ENCODE data around the gene CSK. TPM values are rescaled to one million over a fixed set of nuclear protein-coding genes. Genes with fewer than 3 reads are reported as not detected.
A peak's percentile ranks its signal among the peaks of the same experiment; 100 is the strongest.

The CSK gene
- polyA plus RNA-seq, 1 of the 3 experiments (the other 2 are of a cell fraction), result 53.1 TPM

DNA sequence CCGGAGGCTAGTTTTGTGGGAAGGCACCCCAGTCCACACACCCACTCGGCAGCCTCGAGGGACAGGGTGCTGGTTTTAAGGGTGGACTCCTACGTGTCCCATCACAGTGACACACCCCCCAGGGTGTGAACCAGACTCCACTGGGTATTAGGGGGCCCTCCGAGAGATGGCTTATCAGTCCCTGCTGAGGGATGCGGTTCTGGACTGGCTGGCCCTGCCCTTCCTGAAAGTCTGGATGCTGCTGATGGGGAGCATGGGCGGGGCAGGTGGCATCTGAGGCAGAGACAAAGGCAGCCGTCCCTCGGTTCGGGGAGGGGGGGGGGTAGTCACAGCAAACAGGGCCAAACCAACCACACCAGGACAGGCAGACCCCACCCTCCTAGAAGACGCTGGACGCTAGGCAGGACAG is 62.0 kb downstream of the CSK start:
- H3K27ac ChIP-seq (ENCODE audit: low read depth in 2 of 2, low read length in 1 of 2), result peak overlapping the region; percentile 72 to 85; a peak in 3 of 4 replicates
- H2AFZ ChIP-seq (ENCODE audit: low read depth), result no peak overlapping the region
- WGBS (ENCODE audit: low lambda C conversion rate), result 94% methylated on average over 5 of the region's 12 CpGs
- H3K4me3 ChIP-seq (ENCODE audit: low read depth in 2 of 2, low read length in 1 of 2), result no peak overlapping the region; a peak in 1 of 4 replicates
- H4K20me1 ChIP-seq (ENCODE audit: insufficient read depth), result no peaks in the 10 kb centered on the region
- peak; percentile 42 for DNase-seq
- H3K9me3 ChIP-seq, result no peaks in the 10 kb centered on the region
- TF ChIP-seq EP300 (IDR thresholded peaks at IDR 0.05; ENCODE audit: borderline replicate concordance in 1 of 2, low read depth in 1 of 2, low read length in 1 of 2), result no peak
- TF ChIP-seq RAD21 (IDR thresholded peaks at IDR 0.05; ENCODE audit: low read length), result no peak
- TF ChIP-seq, protein P1, sequence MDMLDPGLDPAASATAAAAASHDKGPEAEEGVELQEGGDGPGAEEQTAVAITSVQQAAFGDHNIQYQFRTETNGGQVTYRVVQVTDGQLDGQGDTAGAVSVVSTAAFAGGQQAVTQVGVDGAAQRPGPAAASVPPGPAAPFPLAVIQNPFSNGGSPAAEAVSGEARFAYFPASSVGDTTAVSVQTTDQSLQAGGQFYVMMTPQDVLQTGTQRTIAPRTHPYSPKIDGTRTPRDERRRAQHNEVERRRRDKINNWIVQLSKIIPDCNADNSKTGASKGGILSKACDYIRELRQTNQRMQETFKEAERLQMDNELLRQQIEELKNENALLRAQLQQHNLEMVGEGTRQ (IDR thresholded peaks at IDR 0.05; ENCODE audit: borderline replicate concordance, low read depth, low read length), result no peak
- CTCF ChIA-PET, result interaction anchor here (0.6 to 10.8 kb wide), 23 partner anchors 9 to 151 kb away, joined by 3 to 95 read pairs (median 5); partner anchors contain the start of genes CSK, RPP25 and SCAMP5
- POLR2A ChIA-PET, result interaction anchor here (0.7 to 1.2 kb wide), 3 partner anchors 26 to 180 kb away, joined by 3 to 4 read pairs (median 3); partner anchors contain the start of gene PPCDC
- H3K9me2 ChIP-seq, result no peaks in the 10 kb centered on the region
- no peaks in the 10 kb centered on the region for H3F3A ChIP-seq (replicated peaks; ENCODE audit: insufficient read depth)
- no peaks in the 10 kb centered on the region for H3K79me2 ChIP-seq (ENCODE audit: insufficient read depth)
- peak overlapping the region; percentile 72 for H3K9ac ChIP-seq
- peaks cover 0 to 46% of the 10 kb centered on the region in 2 experiments for H3K36me3 ChIP-seq (replicated peaks in 1 of 2; ENCODE audit: control insufficient read depth in 1 of 2, insufficient read depth in 2 of 2, low read length in 1 of 2)
- peaks cover 0 to 23% of the 10 kb centered on the region in 2 experiments; a peak in 2 of 4 replicates for H3K4me1 ChIP-seq (ENCODE audit: control insufficient read depth in 1 of 2, insufficient read depth in 2 of 2, low read depth in 1 of 2, low read length in 1 of 2)
- H3K4me2 ChIP-seq, result peak overlapping the region; percentile 96; the same call in 1 of the 2 replicates
- no peaks in the 10 kb centered on the region for H3K27me3 ChIP-seq (ENCODE audit: insufficient read depth)

DNA sequence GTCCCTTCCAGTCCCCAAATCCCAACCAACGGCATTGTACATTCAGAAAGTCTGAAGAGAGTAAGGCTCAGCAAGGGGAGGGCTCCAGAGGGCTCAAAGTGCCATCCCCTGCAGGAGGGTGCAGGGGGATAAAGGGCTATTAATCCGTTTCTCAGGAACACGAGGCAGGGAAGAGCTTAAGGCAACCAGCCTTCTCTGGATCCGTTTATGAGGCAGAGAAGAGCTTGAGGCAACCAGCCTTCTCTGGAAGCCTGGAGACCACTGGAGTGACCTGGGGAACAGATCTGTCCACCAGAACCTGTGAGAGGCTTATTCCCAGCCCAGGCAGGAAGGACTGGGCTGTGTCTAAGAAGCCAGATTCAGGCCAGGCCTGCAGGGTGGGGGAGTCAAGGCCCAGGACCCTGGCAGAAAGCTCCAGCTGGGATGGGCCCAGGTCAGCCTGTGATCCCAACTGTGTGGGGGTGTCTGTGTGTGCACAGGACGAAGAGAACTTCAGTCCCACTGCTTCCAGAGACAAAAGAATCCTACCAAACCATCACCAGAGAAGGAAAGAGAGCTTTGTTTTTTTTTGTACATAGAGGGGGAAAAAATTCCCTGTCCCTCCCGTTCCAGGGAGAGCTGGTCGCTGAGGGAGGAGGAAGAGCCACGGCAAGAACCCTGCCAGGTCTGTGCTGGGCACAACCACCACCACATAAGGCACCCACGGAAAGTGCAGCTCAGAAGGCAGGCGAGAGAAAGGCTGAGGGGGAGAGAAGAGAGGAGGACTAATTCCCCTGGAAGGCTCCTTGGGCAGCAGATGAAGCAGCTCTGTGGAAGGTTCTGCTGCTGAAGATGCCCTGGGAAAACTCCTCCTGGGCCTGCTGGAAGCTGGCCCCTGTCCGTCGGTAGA is 62.7 kb downstream of the CSK start:
- Histone ChIP-seq H4K20me1 (ENCODE audit: insufficient read depth) (no peaks in the 10 kb centered on the region), H3K79me2 (ENCODE audit: insufficient read depth) (no peaks in the 10 kb centered on the region), H3K9me3 (no peaks in the 10 kb centered on the region), H3K27me3 (ENCODE audit: insufficient read depth) (no peaks in the 10 kb centered on the region), H3K27ac (ENCODE audit: low read depth in 2 of 2, low read length in 1 of 2) (peak overlapping the region in 1 of 2 experiments; percentile 40; a peak in 1 of 4 replicates), H3K36me3 (replicated peaks in 1 of 2; ENCODE audit: control insufficient read depth in 1 of 2, insufficient read depth in 2 of 2, low read length in 1 of 2) (peaks cover 0 to 42% of the 10 kb centered on the region in 2 experiments), H3K4me2 (no peak overlapping the region), H3K4me1 (ENCODE audit: control insufficient read depth in 1 of 2, insufficient read depth in 2 of 2, low read depth in 1 of 2, low read length in 1 of 2) (peaks cover 0 to 23% of the 10 kb centered on the region in 2 experiments; a peak in 2 of 4 replicates), H3F3A (replicated peaks; ENCODE audit: insufficient read depth) (no peaks in the 10 kb centered on the region), H3K9ac (no peak overlapping the region), H2AFZ (ENCODE audit: low read depth) (no peak overlapping the region), H3K4me3 (ENCODE audit: low read depth in 2 of 2, low read length in 1 of 2) (no peak overlapping the region), H3K9me2 (no peaks in the 10 kb centered on the region)
- DNase-seq, result peak; percentile 24
- ChIA-PET POLR2A (interaction anchor here (0.7 to 1.2 kb wide), 2 partner anchors 14 to 55 kb away, joined by 3 to 4 read pairs; no protein-coding TSS in a partner anchor), CTCF (interaction anchor here (1.0 to 10.8 kb wide), 10 partner anchors 8 to 212 kb away, joined by 3 to 95 read pairs (median 6); partner anchors contain the start of gene RPP25)
- TF ChIP-seq REST (IDR thresholded peaks at IDR 0.05; ENCODE audit: low read depth, low read length) (no peak), NFIC (IDR thresholded peaks at IDR 0.05; ENCODE audit: borderline replicate concordance) (no peak), RFX5 (IDR thresholded peaks at IDR 0.05; ENCODE audit: low read length) (no peak), ELF1 (IDR thresholded peaks at IDR 0.05) (no peak), MEF2A (IDR thresholded peaks at IDR 0.05; ENCODE audit: borderline replicate concordance, low read depth) (no peak), SMC3 (IDR thresholded peaks at IDR 0.05; ENCODE audit: low read depth, low read length) (no peak), GABPA (IDR thresholded peaks at IDR 0.05; ENCODE audit: low read depth) (no peak), CHD2 (IDR thresholded peaks at IDR 0.05; ENCODE audit: low read length, partially characterized antibody) (no peak)
- 96% methylated on average over 10 of the region's 12 CpGs for WGBS (ENCODE audit: low lambda C conversion rate)
